ENCODE data around the gene STXBP6.
"Not testable (repeated sequence)": the region's sequence is repeated elsewhere in the genome, so short reads cannot be mapped to it uniquely, and the experiment has no call there.

The STXBP6 gene

GRCh38 chr14:24808412-24808811, 241.5 kb downstream of the STXBP6 start:
- no peak for DNase-seq
- in situ Hi-C loops (cut with HindIII; ENCODE audit: low pct_ligation_motif_present, low sequenced_read_pairs), result no loop called here
- no peaks in the 10 kb centered on the region for H3K36me3 ChIP-seq (replicated peaks)
- no peaks in the 10 kb centered on the region for H3K27me3 ChIP-seq (replicated peaks)
- TF ChIP-seq, protein P1, sequence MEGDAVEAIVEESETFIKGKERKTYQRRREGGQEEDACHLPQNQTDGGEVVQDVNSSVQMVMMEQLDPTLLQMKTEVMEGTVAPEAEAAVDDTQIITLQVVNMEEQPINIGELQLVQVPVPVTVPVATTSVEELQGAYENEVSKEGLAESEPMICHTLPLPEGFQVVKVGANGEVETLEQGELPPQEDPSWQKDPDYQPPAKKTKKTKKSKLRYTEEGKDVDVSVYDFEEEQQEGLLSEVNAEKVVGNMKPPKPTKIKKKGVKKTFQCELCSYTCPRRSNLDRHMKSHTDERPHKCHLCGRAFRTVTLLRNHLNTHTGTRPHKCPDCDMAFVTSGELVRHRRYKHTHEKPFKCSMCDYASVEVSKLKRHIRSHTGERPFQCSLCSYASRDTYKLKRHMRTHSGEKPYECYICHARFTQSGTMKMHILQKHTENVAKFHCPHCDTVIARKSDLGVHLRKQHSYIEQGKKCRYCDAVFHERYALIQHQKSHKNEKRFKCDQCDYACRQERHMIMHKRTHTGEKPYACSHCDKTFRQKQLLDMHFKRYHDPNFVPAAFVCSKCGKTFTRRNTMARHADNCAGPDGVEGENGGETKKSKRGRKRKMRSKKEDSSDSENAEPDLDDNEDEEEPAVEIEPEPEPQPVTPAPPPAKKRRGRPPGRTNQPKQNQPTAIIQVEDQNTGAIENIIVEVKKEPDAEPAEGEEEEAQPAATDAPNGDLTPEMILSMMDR (IDR thresholded peaks at IDR 0.05; ENCODE audit: low read depth, low read length, missing control alignments), result no peak
- H3K27ac ChIP-seq, result no peak overlapping the region
- no peak overlapping the region for H3K4me3 ChIP-seq (ENCODE audit: low read depth, low read length)

- Histone ChIP-seq H3K4me3 (ENCODE audit: low read depth, low read length) (no peak overlapping the region), H3K27ac (no peak overlapping the region), H3K27me3 (replicated peaks) (no peaks in the 10 kb centered on the region), H3K36me3 (replicated peaks) (no peaks in the 10 kb centered on the region)
- in situ Hi-C loops (cut with HindIII; ENCODE audit: low pct_ligation_motif_present, low sequenced_read_pairs), result no loop called here
- TF ChIP-seq, protein P1 (IDR thresholded peaks at IDR 0.05; ENCODE audit: low read depth, low read length, missing control alignments), result peak; percentile 92
- DNase-seq, result peak; percentile 41
Measured at GRCh38 chr14:24806061-24806678, 243.8 kb downstream of the STXBP6 start.

GRCh38 chr14:24804552-24805212, 245.3 kb downstream of the STXBP6 start:
- in situ Hi-C loops (cut with HindIII; ENCODE audit: low pct_ligation_motif_present, low sequenced_read_pairs), result no loop called here
- TF ChIP-seq, protein P1 (IDR thresholded peaks at IDR 0.05; ENCODE audit: low read depth, low read length, missing control alignments), result no peak
- no peak overlapping the region for H3K27ac ChIP-seq
- DNase-seq, result no peak
- no peak overlapping the region for H3K4me3 ChIP-seq (ENCODE audit: low read depth, low read length)
- H3K36me3 ChIP-seq (replicated peaks), result no peaks in the 10 kb centered on the region
- no peaks in the 10 kb centered on the region for H3K27me3 ChIP-seq (replicated peaks)

DNA sequence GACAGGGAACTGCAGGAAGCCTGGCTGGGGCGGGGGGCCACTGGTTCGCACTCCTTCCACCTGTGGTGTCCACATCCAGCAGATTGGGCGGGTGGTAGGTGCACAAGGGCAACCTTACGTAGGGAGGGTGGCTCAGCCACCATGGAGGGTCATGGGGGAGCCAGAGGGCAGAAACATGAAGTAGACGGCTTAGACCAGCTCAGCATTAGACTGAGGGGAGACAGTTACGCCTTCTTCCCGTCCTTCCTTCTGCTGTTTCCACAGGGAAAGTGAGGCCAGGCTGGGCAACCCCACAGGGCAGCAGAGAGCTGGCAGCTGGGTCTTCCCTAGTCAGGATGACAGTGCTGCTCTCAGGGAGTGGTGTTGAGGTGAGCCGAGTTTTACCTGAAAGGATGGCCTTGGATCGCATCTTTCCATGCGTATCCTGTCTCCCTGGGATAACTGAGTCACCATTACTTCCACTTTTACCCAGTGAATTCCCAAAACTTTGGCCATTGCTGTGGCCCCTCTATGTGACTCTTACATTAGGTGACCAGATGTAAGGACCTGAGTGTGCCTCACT, 245.9 kb downstream of the STXBP6 start:
- Histone ChIP-seq H3K36me3 (replicated peaks) (no peaks in the 10 kb centered on the region), H3K4me3 (ENCODE audit: low read depth, low read length) (no peak overlapping the region), H3K27ac (no peak overlapping the region), H3K27me3 (replicated peaks) (no peaks in the 10 kb centered on the region)
- no peak for DNase-seq
- in situ Hi-C loops (cut with HindIII; ENCODE audit: low pct_ligation_motif_present, low sequenced_read_pairs), result no loop called here
- TF ChIP-seq, protein P1 (IDR thresholded peaks at IDR 0.05; ENCODE audit: low read depth, low read length, missing control alignments), result no peak

DNA sequence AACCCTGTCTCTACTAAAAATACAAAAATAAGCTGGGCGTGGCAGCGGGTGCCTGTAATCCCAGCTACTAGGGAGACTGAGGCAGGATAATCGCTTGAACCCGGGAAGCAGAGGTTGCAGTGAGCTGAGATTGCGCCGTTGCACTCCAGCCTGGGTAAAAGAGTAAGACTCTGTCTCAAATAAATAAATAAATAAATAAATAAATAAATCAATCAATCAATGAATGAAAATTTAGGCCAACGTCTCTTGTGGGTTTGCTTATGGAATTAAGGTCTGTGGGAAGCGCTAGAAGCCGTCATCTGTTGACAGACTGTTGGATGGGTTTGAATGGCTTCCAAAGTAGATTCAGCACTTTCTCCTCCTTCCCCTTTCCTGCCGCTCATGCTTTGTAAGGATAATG, 246.5 kb downstream of the STXBP6 start:
- in situ Hi-C loops (cut with HindIII; ENCODE audit: low pct_ligation_motif_present, low sequenced_read_pairs), result not testable (repeated sequence)

DNA sequence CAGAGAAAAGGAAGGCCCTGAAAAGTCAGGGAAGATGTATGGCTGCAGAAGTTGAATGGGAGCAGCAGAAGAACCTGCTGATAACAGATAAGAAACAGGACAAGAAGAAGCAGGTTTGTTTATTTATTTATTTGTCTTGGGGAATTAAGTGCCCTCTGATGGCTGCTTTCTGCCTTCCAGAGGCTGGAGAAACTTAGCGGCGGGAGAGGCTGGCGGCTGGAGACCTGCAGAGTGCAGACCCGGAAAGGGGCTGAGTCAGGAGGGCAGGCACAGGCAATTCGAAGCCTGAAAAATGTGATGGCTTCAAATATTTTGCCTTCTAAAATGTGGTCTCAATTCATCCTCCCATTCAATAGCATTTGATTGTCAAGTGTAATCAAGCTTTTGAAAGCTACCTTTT, 247.7 kb downstream of the STXBP6 start:
- TF ChIP-seq, protein P1 (IDR thresholded peaks at IDR 0.05; ENCODE audit: low read depth, low read length, missing control alignments), result no peak
- no peak for DNase-seq
- no peaks in the 10 kb centered on the region for H3K36me3 ChIP-seq (replicated peaks)
- H3K27ac ChIP-seq, result no peak overlapping the region
- H3K27me3 ChIP-seq (replicated peaks), result no peaks in the 10 kb centered on the region
- in situ Hi-C loops (cut with HindIII; ENCODE audit: low pct_ligation_motif_present, low sequenced_read_pairs), result no loop called here
- no peak overlapping the region for H3K4me3 ChIP-seq (ENCODE audit: low read depth, low read length)

More for the DNA sequence above, 246.5 kb downstream of the STXBP6 start:
- DNase-seq; H3K27ac ChIP-seq; H3K27me3 ChIP-seq (replicated peaks); H3K4me3 ChIP-seq (ENCODE audit: low read depth, low read length); H3K36me3 ChIP-seq (replicated peaks): not testable (repeated sequence)
